ENCODE data around the gene CTLA4.

The CTLA4 gene

GRCh38 chr2:203867561-203868200, at the start of gene CTLA4:
TSS of gene CTLA4 (plus strand) at chr2:203867771. CDS start at chr2:203867943, 172 bp downstream.
- TF ChIP-seq CTCF (IDR thresholded peaks at IDR 0.05; ENCODE audit: low read depth, low read length, missing control alignments) = no peak
- no peak for DNase-seq (ENCODE audit: extremely low read depth, low read depth)
- H3K4me3 ChIP-seq (replicated peaks; ENCODE audit: low read depth, low read length) = no peak within 1 kb of the TSS

DNA sequence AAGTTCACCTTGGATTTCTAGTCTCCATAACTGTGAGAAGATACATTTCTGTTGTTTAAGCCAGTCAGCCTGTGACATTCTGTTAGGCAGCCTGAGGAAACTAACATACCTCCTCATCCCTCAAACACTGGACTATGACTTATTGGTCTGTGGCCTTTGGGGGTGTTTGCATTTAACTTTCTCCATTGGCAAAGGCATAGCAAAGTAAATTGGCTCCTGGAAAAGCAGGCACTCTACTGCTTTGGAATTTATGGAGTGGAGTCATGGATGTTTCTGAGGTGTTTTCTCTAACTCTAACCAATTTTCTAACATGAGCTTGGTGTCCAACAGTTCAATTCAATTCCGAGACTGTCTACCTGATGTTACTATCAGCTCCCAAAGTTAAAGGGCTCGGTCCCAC, 48.9 kb upstream of the CTLA4 start:
- H3K4me3 ChIP-seq (replicated peaks; ENCODE audit: low read depth, low read length) = no peak overlapping the region
- TF ChIP-seq CTCF (IDR thresholded peaks at IDR 0.05; ENCODE audit: low read depth, low read length, missing control alignments) = no peak
- DNase-seq (ENCODE audit: extremely low read depth, low read depth) = no peak

GRCh38 chr2:203819434-203820133, 48.0 kb upstream of the CTLA4 start:
- DNase-seq (ENCODE audit: extremely low read depth, low read depth) = no peak
- TF ChIP-seq CTCF (IDR thresholded peaks at IDR 0.05; ENCODE audit: low read depth, low read length, missing control alignments) = no peak

DNA sequence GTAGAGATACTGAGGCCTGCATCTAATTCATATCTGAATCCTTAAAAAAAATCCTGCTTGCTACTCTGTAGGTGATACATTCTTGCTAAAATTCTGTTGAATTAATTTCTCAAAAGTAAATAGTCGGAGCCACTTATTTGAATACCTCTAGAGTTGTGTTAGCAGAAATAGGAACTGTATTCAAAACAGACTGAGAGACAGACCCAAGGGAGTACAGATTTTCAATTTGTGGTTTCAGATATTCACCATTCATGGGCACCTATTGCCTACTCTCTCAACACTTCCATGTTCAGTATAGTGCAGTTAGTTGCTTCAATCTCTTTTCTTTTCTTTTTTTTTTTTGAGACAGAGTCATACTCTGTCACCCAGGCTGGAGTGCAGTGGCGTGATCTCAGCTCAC, 46.6 kb upstream of the CTLA4 start:
- H3K4me3 ChIP-seq (replicated peaks; ENCODE audit: low read depth, low read length) = no peak overlapping the region
- no peak for DNase-seq (ENCODE audit: extremely low read depth, low read depth)
- no peak for TF ChIP-seq CTCF (IDR thresholded peaks at IDR 0.05; ENCODE audit: low read depth, low read length, missing control alignments)

More at GRCh38 chr2:203819434-203820133, 48.0 kb upstream of the CTLA4 start:
- no peak overlapping the region for H3K4me3 ChIP-seq (replicated peaks; ENCODE audit: low read depth, low read length)

DNA sequence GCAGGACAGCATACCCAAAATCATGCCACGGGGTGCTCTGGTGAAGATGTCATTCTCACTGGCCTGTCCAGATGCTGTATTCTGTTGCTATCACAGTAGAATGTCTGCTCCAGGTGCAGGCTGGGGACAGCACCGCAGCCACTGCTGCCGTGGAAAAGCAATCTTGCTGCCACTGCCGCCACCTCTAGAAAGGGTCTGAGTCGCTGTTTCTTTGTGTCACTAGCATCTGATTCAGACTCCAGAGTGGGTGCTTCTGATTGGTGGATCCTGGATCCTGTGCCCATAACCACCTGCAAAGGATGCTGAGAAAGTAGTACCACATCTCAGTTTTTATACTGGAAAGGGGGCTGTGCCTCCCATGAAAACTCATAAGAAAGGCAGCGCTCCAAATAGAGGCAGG, 45.3 kb upstream of the CTLA4 start:
- no peak for DNase-seq (ENCODE audit: extremely low read depth, low read depth)
- H3K4me3 ChIP-seq (replicated peaks; ENCODE audit: low read depth, low read length) = no peak overlapping the region
- TF ChIP-seq CTCF (IDR thresholded peaks at IDR 0.05; ENCODE audit: low read depth, low read length, missing control alignments) = no peak

GRCh38 chr2:203823173-203823572, 44.4 kb upstream of the CTLA4 start:
- H3K4me3 ChIP-seq (replicated peaks; ENCODE audit: low read depth, low read length) = no peak overlapping the region
- no peak for DNase-seq (ENCODE audit: extremely low read depth, low read depth)
- no peak for TF ChIP-seq CTCF (IDR thresholded peaks at IDR 0.05; ENCODE audit: low read depth, low read length, missing control alignments)
